AG10803 (cell line): ENCODE data around the gene MARVELD2.

Source experiments
- DNase-seq: peaks from one replicate; pipeline ENCODE4 v3.0.0; 2010; ENCODE audit warnings: low read depth
- H3K4me3 ChIP-seq: 2 replicates; pipeline ENCODE4 v1.5.1; 2011; ENCODE audit warnings: mild to moderate bottlenecking, low read length, control low read depth
- CTCF ChIP-seq: conservative IDR thresholded peaks from 2 replicates; pipeline ENCODE4 v1.5.1; 2011; ENCODE audit warnings: mild to moderate bottlenecking, low read length, control low read depth, inconsistent platforms

Gene MARVELD2

GRCh38 chr5:69492923-69493395 lies 78.0 kb downstream of the MARVELD2 start:
- no peak for DNase-seq
- no peak for TF ChIP-seq CTCF
- peak overlapping the region; percentile 56 for H3K4me3 ChIP-seq

- H3K4me3 ChIP-seq = peak overlapping the region; percentile 56
- peak; percentile 11 for DNase-seq
- no peak for TF ChIP-seq CTCF
Measured at GRCh38 chr5:69493396-69494133, 78.6 kb downstream of the MARVELD2 start.
